ENCODE data around the gene CAMK2G.

Gene CAMK2G

DNA sequence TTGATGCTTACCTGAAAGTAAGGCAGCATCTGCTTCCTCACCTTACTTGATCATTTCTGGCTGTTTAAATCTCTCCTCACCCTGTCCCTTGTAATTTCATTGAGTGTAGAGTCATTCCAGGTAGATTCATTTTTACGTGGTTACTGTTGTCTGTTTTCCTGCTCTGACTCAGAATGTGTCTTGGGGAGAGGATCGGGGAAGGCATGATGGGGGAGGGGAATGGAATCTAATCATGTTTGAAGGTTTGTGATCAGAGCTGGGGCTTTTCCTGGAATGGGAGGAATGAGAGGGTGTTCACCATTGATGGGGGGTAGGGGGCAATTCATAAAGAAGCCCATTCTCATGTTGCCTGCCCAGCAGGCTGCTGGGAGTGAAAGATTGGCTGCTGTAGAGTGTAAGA lies 111.4 kb downstream of the CAMK2G start:
- peak; percentile 52 for DNase-seq

Data from EL (cell line).